GM19372 (cell line): Measurements from ENCODE around the gene SHC3.

Experiments used
- ATAC-seq: cut with Tn5 transposase; IDR thresholded peaks from one replicate; pipeline ENCODE4 v1.9.1; 2021; ENCODE audit warnings: mild to moderate bottlenecking, low read depth, moderate library complexity; ENCODE audit not compliant: unreplicated experiment

The SHC3 gene

GRCh38 chr9:89114741-89115140, 63.9 kb downstream of the SHC3 start:
- no peak for ATAC-seq

- no peak for ATAC-seq
Observed at GRCh38 chr9:89113851-89114250, 64.8 kb downstream of the SHC3 start.

GRCh38 chr9:89112243-89112642, 66.4 kb downstream of the SHC3 start:
- ATAC-seq: no peak

GRCh38 chr9:89109666-89110065, 69.0 kb downstream of the SHC3 start:
- no peak for ATAC-seq

GRCh38 chr9:89107406-89107805, 71.2 kb downstream of the SHC3 start:
- ATAC-seq: no peak

GRCh38 chr9:89106224-89106851, 72.3 kb downstream of the SHC3 start:
- no peak for ATAC-seq

GRCh38 chr9:89104821-89105220, 73.8 kb downstream of the SHC3 start:
- no peak for ATAC-seq

- ATAC-seq: no peak
Observed at GRCh38 chr9:89097219-89097618, 81.4 kb downstream of the SHC3 start.

GRCh38 chr9:89096807-89097206, 81.8 kb downstream of the SHC3 start:
- ATAC-seq: no peak

- no peak for ATAC-seq
Observed at GRCh38 chr9:89095761-89096528, 82.7 kb downstream of the SHC3 start.

GRCh38 chr9:89093201-89093975, 85.2 kb downstream of the SHC3 start:
- no peak for ATAC-seq

- no peak for ATAC-seq
Observed at GRCh38 chr9:89089176-89089575, 89.4 kb downstream of the SHC3 start.

GRCh38 chr9:89083626-89084025, 95.0 kb downstream of the SHC3 start:
- no peak for ATAC-seq

GRCh38 chr9:89080193-89080592, 98.4 kb downstream of the SHC3 start:
- no peak for ATAC-seq

GRCh38 chr9:89079391-89079790, 99.2 kb downstream of the SHC3 start:
- no peak for ATAC-seq

- no peak for ATAC-seq
Observed at GRCh38 chr9:89078860-89079259, 99.8 kb downstream of the SHC3 start.

- no peak for ATAC-seq
Observed at GRCh38 chr9:89078421-89078820, 100.2 kb downstream of the SHC3 start.

GRCh38 chr9:89077519-89077918, 101.1 kb downstream of the SHC3 start:
- ATAC-seq: peak; percentile 84

GRCh38 chr9:89073397-89073796, 105.2 kb downstream of the SHC3 start:
- ATAC-seq: no peak

GRCh38 chr9:89071591-89071990, 107.0 kb downstream of the SHC3 start:
- no peak for ATAC-seq

GRCh38 chr9:89066835-89067234, 111.8 kb downstream of the SHC3 start:
- ATAC-seq: no peak
